IMR-90 (cell line): ENCODE results near the gene FAF1. TPM values are rescaled to one million over a fixed set of nuclear protein-coding genes. Genes with fewer than 3 reads are reported as not detected.

Experiments
- ATAC-seq: fragments of 200-7000 bp; cut with Tn5 transposase; 2 replicates; pipeline ENCODE4 v1.9.1; 2020; ENCODE audit warnings: low read depth, mild to moderate bottlenecking, moderate library complexity
- BruUV-seq: library from RNA; stranded (reverse); fragments of 400-500 nt; replicated peaks from 2 replicates; lab custom pipeline; 2021; lab: Mats Ljungman, UMichigan
- CTCF ChIA-PET: fragments of 300-600 bp; formaldehyde crosslinking; extraction: SDS; loops from one replicate; lab custom pipeline; 2021; ENCODE audit warnings: antibody characterized with exemption; lab: Yijun Ruan, JAX
- POLR2A ChIA-PET: fragments of 300-600 bp; sonication (Branson Sonifier 250); formaldehyde crosslinking; loops from one replicate; lab custom pipeline; 2022; ENCODE audit warnings: antibody characterized with exemption; ENCODE audit not compliant: unreplicated experiment; lab: Charles Lee
- DNase-seq: peaks from one replicate; pipeline ENCODE4 v3.0.0; 2013
- H2AFZ ChIP-seq: replicated peaks from 2 replicates; pipeline ENCODE3; 2013; ENCODE audit warnings: low read length, mild to moderate bottlenecking; ENCODE audit not compliant: poor library complexity
- H2AK5ac ChIP-seq: 2 replicates; pipeline ENCODE4 v1.6.1; 2013; ENCODE audit warnings: low read depth, low read length, inconsistent platforms
- H2AK9ac ChIP-seq: replicated peaks from 2 replicates; pipeline ENCODE3; 2013; ENCODE audit warnings: mild to moderate bottlenecking, low read depth, low read length, moderate library complexity; ENCODE audit not compliant: poor library complexity
- H2BK120ac ChIP-seq: 2 replicates; pipeline ENCODE4 v1.6.1; 2013; ENCODE audit warnings: low read depth, low read length, inconsistent platforms
- H2BK15ac ChIP-seq: 3 replicates; pipeline ENCODE4 v1.6.1; 2013; ENCODE audit warnings: low read depth, low read length, inconsistent platforms
- H2BK20ac ChIP-seq: 2 replicates; pipeline ENCODE4 v1.6.1; 2013; ENCODE audit warnings: low read depth, mild to moderate bottlenecking, inconsistent platforms, low read length, moderate library complexity
- H2BK5ac ChIP-seq: 2 replicates; pipeline ENCODE4 v1.6.1; 2013; ENCODE audit warnings: mild to moderate bottlenecking, low read depth, low read length, inconsistent platforms; ENCODE audit not compliant: poor library complexity, severe bottlenecking
- H3K14ac ChIP-seq: replicated peaks from 2 replicates; pipeline ENCODE4 v1.6.1; 2013; ENCODE audit warnings: low read depth, low read length, inconsistent platforms
- H3K18ac ChIP-seq: 2 replicates; pipeline ENCODE4 v1.6.1; 2013; ENCODE audit warnings: low read depth, low read length, control low read depth
- H3K23ac ChIP-seq: 2 replicates; pipeline ENCODE4 v1.6.1; 2013; ENCODE audit warnings: low read depth, low read length, inconsistent platforms
- H3K27ac ChIP-seq: 2 replicates; pipeline ENCODE4 v1.5.1; 2013; ENCODE audit warnings: mild to moderate bottlenecking, control low read depth, low read length; ENCODE audit not compliant: insufficient read depth
- H3K27me3 ChIP-seq: 2 replicates; pipeline ENCODE4 v1.6.1; 2013; ENCODE audit warnings: low read length; ENCODE audit not compliant: control insufficient read depth, insufficient read depth
- H3K36me3 ChIP-seq: 2 replicates; pipeline ENCODE4 v1.6.1; 2013; ENCODE audit warnings: low read length, mixed read lengths; ENCODE audit not compliant: control insufficient read depth, insufficient read depth
- H3K4ac ChIP-seq: 2 replicates; pipeline ENCODE4 v1.6.1; 2013; ENCODE audit warnings: low read depth, low read length, inconsistent platforms
- H3K4me1 ChIP-seq: 2 replicates; pipeline ENCODE4 v1.6.1; 2013; ENCODE audit warnings: low read length, mixed read lengths; ENCODE audit not compliant: control insufficient read depth, insufficient read depth
- H3K4me2 ChIP-seq: 2 replicates; pipeline ENCODE4 v1.6.1; 2013; ENCODE audit warnings: low read depth, mild to moderate bottlenecking, control low read depth, low read length, moderate library complexity
- H3K4me3 ChIP-seq: 2 replicates; pipeline ENCODE4 v1.5.1; 2013; ENCODE audit warnings: low read depth, mild to moderate bottlenecking, control low read depth, low read length, moderate library complexity; ENCODE audit not compliant: insufficient read depth
- H3K56ac ChIP-seq: 2 replicates; pipeline ENCODE4 v1.6.1; 2013; ENCODE audit warnings: low read length, inconsistent platforms; ENCODE audit not compliant: insufficient read depth; ENCODE audit errors: extremely low read depth
- H3K79me1 ChIP-seq, 2 experiments: 2 replicates each; pipeline ENCODE4 v1.6.1; 2013; ENCODE audit warnings: low read length in 2 of 2, inconsistent platforms in 1 of 2, low read depth in 1 of 2
- H3K9ac ChIP-seq: 2 replicates; pipeline ENCODE4 v1.6.1; 2013; ENCODE audit warnings: low read depth, low read length, control low read depth
- H3K9me1 ChIP-seq: 2 replicates; pipeline ENCODE4 v1.6.1; 2013; ENCODE audit warnings: low read length, inconsistent platforms; ENCODE audit not compliant: insufficient read depth
- H3K9me3 ChIP-seq: 2 replicates; pipeline ENCODE4 v1.6.1; 2013; ENCODE audit warnings: low read length; ENCODE audit not compliant: control insufficient read depth, insufficient read depth
- H4K20me1 ChIP-seq: 2 replicates; pipeline ENCODE4 v1.6.1; 2013; ENCODE audit warnings: low read length, inconsistent platforms; ENCODE audit not compliant: insufficient read depth
- H4K5ac ChIP-seq: 2 replicates; pipeline ENCODE4 v1.6.1; 2013; ENCODE audit warnings: mild to moderate bottlenecking, low read depth, low read length, control low read depth
- H4K8ac ChIP-seq, 2 experiments: 2 replicates each; pipeline ENCODE4 v1.6.1; 2013; ENCODE audit warnings: low read depth in 2 of 2, low read length in 2 of 2, control low read depth in 1 of 2, inconsistent platforms in 1 of 2
- H4K91ac ChIP-seq: 2 replicates; pipeline ENCODE4 v1.6.1; 2013; ENCODE audit warnings: low read depth, low read length, inconsistent platforms; ENCODE audit not compliant: insufficient read depth
- BHLHE40 ChIP-seq: fragments of 150-350 bp; IDR thresholded peaks from 2 replicates; pipeline ENCODE4 v1.6.1; 2016; ENCODE audit warnings: mild to moderate bottlenecking, low read depth, low read length
- CEBPB ChIP-seq: IDR thresholded peaks from 2 replicates; pipeline ENCODE4 v1.6.1; 2012; ENCODE audit warnings: low read depth, low read length, improper control_type of control experiment
- CHD1 ChIP-seq: IDR thresholded peaks from 2 replicates; pipeline ENCODE4 v1.6.1; 2012; ENCODE audit warnings: low read depth, low read length, improper control_type of control experiment
- FOS ChIP-seq: fragments of 150-350 bp; IDR thresholded peaks from 2 replicates; pipeline ENCODE4 v1.6.1; 2016; ENCODE audit warnings: low read depth, low read length
- MAFK ChIP-seq: IDR thresholded peaks from 2 replicates; pipeline ENCODE4 v1.6.1; 2012; ENCODE audit warnings: low read depth, low read length, improper control_type of control experiment
- MAZ ChIP-seq: IDR thresholded peaks from 2 replicates; pipeline ENCODE4 v1.6.1; 2012; ENCODE audit warnings: low read depth, mild to moderate bottlenecking, low read length, improper control_type of control experiment, moderate library complexity, borderline replicate concordance
- MXI1 ChIP-seq: IDR thresholded peaks from 2 replicates; pipeline ENCODE4 v1.6.1; 2012; ENCODE audit warnings: low read depth, mild to moderate bottlenecking, low read length, moderate library complexity, borderline replicate concordance
- NFE2L2 ChIP-seq: fragments of 150-350 bp; IDR thresholded peaks from 2 replicates; pipeline ENCODE4 v1.6.1; 2016; ENCODE audit warnings: low read depth, mild to moderate bottlenecking, low read length
- POLR2A ChIP-seq: IDR thresholded peaks from 2 replicates; pipeline ENCODE4 v1.6.1; 2012; ENCODE audit warnings: mild to moderate bottlenecking, low read depth, low read length
- RAD21 ChIP-seq: IDR thresholded peaks from 2 replicates; pipeline ENCODE4 v1.6.1; 2012; ENCODE audit warnings: low read length, improper control_type of control experiment
- RCOR1 ChIP-seq: IDR thresholded peaks from 2 replicates; pipeline ENCODE4 v1.6.1; 2012; ENCODE audit warnings: mild to moderate bottlenecking, low read length, improper control_type of control experiment; ENCODE audit not compliant: insufficient replicate concordance
- RFX5 ChIP-seq: IDR thresholded peaks from 2 replicates; pipeline ENCODE4 v1.8.0; 2012; ENCODE audit warnings: low read depth, mild to moderate bottlenecking, low read length, moderate library complexity
- SMC3 ChIP-seq: fragments of 150-350 bp; IDR thresholded peaks from 2 replicates; pipeline ENCODE4 v1.6.1; 2016; ENCODE audit warnings: low read depth, mild to moderate bottlenecking, antibody characterized with exemption, low read length, moderate library complexity
- WGBS, 2 experiments: methylation state at CpG; one replicate each; pipeline versions ENCODE4 v1.1.5 to v1.1.7; 2013; ENCODE audit warnings: missing lambda C conversion rate in 2 of 2; ENCODE audit not compliant: insufficient read length in 1 of 2; ENCODE audit errors: extremely low coverage in 2 of 2; 5-methylcytosine and 5-hydroxymethylcytosine counted together
- dilution Hi-C: fragments of 300-500 bp; cut with HindIII; formaldehyde crosslinking; loops from one replicate; pipeline ENCODE4 v1.14.3; 2018; ENCODE audit warnings: low sequenced_read_pairs; ENCODE audit not compliant: unreplicated experiment
- in situ Hi-C: fragments of 300-500 bp; cut with MboI; formaldehyde crosslinking; loops from 3 replicates; pipeline ENCODE4 v1.14.3; 2019; ENCODE audit warnings: low sequenced_read_pairs, inconsistent platforms, mixed read lengths
- intact Hi-C: fragments of 100-400 bp; cut with micrococcal nuclease; formaldehyde crosslinking; loops from 2 replicates; pipeline ENCODE4 v1.10.0; 2022
- polyA plus RNA-seq, 3 experiments: library from polyadenylated mRNA; depleted of rRNA; stranded (reverse); fragments of >200 nt; gene quantifications; 2 replicates each; pipeline ENCODE4 v1.2.3, GENCODE V29; 2012; ENCODE audit warnings: low replicate concordance in 1 of 3
- total RNA-seq: library from RNA; depleted of rRNA; stranded (reverse); fragments of >200 nt; gene quantifications from 2 replicates; pipeline ENCODE4 v1.2.3, GENCODE V29; 2012
- TF ChIP-seq, protein P1 (sequence below): fragments of 150-350 bp; IDR thresholded peaks from 2 replicates; pipeline ENCODE4 v1.6.1; 2017; ENCODE audit warnings: mild to moderate bottlenecking, antibody characterized with exemption, low read length, low read depth
- TF ChIP-seq, protein P2 (sequence below): fragments of 150-350 bp; IDR thresholded peaks from 2 replicates; pipeline ENCODE4 v1.6.1; 2016; ENCODE audit warnings: low read depth, mild to moderate bottlenecking, low read length, moderate library complexity, borderline replicate concordance
- TF ChIP-seq, protein P3 (sequence below): conservative IDR thresholded peaks from 2 replicates; pipeline ENCODE4 v1.5.1; 2012; ENCODE audit warnings: mild to moderate bottlenecking, low read depth, low read length, improper control_type of control experiment

FAF1 gene
- total and polyA plus RNA-seq, 2 of the 4 experiments (the other 2 are of a cell fraction) = 18.8 to 72.9 TPM

DNA sequence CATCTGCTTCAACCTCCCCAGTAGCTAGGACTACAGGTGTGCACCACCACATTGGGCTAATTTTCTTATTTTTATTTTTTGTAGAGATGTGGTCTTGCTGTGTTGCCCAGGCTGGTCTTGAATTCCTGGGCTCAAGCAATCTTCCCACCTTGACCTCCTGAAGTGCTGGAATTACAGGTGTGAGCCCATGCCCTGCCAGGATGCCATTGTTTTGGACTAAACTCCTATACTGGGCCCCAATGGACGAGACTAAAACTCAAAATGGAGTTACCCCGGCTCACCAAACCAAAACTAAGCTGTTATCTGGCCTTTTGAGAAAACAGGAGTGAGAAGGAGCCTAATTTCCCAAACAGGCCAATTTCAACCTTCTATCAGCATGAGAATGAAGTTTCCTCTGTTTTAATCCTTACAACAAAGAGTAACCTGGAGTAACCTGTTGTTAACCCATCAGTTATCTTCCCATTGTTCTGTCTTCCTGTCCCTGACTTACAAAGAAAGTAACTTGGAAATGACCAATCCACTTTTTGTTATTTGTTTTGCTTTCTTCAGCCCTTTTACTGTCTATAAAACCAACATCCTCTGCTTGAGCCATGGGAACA lies 566.4 kb downstream of the FAF1 start:
- H3K9me1 ChIP-seq = no peaks in the 10 kb centered on the region
- H2BK15ac ChIP-seq = no peak overlapping the region
- dilution Hi-C loops = no loop called here
- H2BK20ac ChIP-seq = no peak overlapping the region
- H3K4me3 ChIP-seq = no peak overlapping the region
- no peak overlapping the region for H3K18ac ChIP-seq
- ATAC-seq = no peak
- BruUV-seq = no TSS peak
- no peak overlapping the region for H2AFZ ChIP-seq
- no peaks in the 10 kb centered on the region for H3K36me3 ChIP-seq
- H4K91ac ChIP-seq = no peak overlapping the region
- CTCF ChIA-PET = no interaction called here
- H3K4me1 ChIP-seq = no peaks in the 10 kb centered on the region
- TF ChIP-seq NFE2L2 (no peak), MAFK (no peak), SMC3 (no peak), MXI1 (no peak), RAD21 (no peak), POLR2A (no peak), CEBPB (no peak), RFX5 (no peak), CHD1 (no peak), MAZ (no peak), RCOR1 (no peak), FOS (no peak), BHLHE40 (no peak)
- TF ChIP-seq, protein P1, sequence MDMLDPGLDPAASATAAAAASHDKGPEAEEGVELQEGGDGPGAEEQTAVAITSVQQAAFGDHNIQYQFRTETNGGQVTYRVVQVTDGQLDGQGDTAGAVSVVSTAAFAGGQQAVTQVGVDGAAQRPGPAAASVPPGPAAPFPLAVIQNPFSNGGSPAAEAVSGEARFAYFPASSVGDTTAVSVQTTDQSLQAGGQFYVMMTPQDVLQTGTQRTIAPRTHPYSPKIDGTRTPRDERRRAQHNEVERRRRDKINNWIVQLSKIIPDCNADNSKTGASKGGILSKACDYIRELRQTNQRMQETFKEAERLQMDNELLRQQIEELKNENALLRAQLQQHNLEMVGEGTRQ = no peak
- TF ChIP-seq, protein P2, sequence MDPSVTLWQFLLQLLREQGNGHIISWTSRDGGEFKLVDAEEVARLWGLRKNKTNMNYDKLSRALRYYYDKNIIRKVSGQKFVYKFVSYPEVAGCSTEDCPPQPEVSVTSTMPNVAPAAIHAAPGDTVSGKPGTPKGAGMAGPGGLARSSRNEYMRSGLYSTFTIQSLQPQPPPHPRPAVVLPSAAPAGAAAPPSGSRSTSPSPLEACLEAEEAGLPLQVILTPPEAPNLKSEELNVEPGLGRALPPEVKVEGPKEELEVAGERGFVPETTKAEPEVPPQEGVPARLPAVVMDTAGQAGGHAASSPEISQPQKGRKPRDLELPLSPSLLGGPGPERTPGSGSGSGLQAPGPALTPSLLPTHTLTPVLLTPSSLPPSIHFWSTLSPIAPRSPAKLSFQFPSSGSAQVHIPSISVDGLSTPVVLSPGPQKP = no peak
- TF ChIP-seq, protein P3, sequence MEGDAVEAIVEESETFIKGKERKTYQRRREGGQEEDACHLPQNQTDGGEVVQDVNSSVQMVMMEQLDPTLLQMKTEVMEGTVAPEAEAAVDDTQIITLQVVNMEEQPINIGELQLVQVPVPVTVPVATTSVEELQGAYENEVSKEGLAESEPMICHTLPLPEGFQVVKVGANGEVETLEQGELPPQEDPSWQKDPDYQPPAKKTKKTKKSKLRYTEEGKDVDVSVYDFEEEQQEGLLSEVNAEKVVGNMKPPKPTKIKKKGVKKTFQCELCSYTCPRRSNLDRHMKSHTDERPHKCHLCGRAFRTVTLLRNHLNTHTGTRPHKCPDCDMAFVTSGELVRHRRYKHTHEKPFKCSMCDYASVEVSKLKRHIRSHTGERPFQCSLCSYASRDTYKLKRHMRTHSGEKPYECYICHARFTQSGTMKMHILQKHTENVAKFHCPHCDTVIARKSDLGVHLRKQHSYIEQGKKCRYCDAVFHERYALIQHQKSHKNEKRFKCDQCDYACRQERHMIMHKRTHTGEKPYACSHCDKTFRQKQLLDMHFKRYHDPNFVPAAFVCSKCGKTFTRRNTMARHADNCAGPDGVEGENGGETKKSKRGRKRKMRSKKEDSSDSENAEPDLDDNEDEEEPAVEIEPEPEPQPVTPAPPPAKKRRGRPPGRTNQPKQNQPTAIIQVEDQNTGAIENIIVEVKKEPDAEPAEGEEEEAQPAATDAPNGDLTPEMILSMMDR = no peak
- H4K20me1 ChIP-seq = no peaks in the 10 kb centered on the region
- POLR2A ChIA-PET = no interaction called here
- H2AK5ac ChIP-seq = no peak overlapping the region
- no peak overlapping the region for H2BK5ac ChIP-seq
- H3K14ac ChIP-seq = no peak overlapping the region
- no peak overlapping the region for H4K5ac ChIP-seq
- intact Hi-C loops = no loop called here
- no peak overlapping the region for H3K23ac ChIP-seq
- H3K56ac ChIP-seq = no peak overlapping the region
- H3K9me3 ChIP-seq = no peaks in the 10 kb centered on the region
- H3K27me3 ChIP-seq = no peaks in the 10 kb centered on the region
- in situ Hi-C loops = no loop called here
- no peak overlapping the region for H3K9ac ChIP-seq
- DNase-seq = no peak
- H4K8ac ChIP-seq = no peak overlapping the region
- no peaks in the 10 kb centered on the region for H3K79me1 ChIP-seq
- H3K4me2 ChIP-seq = no peak overlapping the region
- no peak overlapping the region for H3K4ac ChIP-seq
- H2AK9ac ChIP-seq = no peak overlapping the region
- no peak overlapping the region for H3K27ac ChIP-seq
- WGBS, 2 experiments = no CpG with 5 or more reads among the region's 2 CpGs
- H2BK120ac ChIP-seq = no peak overlapping the region
